Prostate gland (tissue), 2 donors: ENCODE results near the gene NFE2L3.

Source experiments
- CTCF ChIP-seq, 4 experiments: fragments of 200-600 bp in 2 of 4; fragments of 450-650 bp in 2 of 4; sonication (generic) in 2 of 4; IDR thresholded peaks; 1 replicate in 3 of 4; 2 replicates in 1 of 4; pipeline ENCODE4 v1.5.1; 2016 to 2019; ENCODE audit warnings: antibody characterized with exemption in 4 of 4, mild to moderate bottlenecking in 2 of 4, moderate library complexity in 2 of 4
- POLR2A ChIP-seq: fragments of 450-650 bp; IDR thresholded peaks from one replicate; pipeline ENCODE4 v1.6.1; 2016; ENCODE audit warnings: antibody characterized with exemption, mild to moderate bottlenecking
- POLR2AphosphoS5 ChIP-seq: sonication (generic); formaldehyde crosslinking; IDR thresholded peaks from one replicate; pipeline ENCODE4 v1.6.1; 2017; ENCODE audit warnings: antibody characterized with exemption

DNA sequence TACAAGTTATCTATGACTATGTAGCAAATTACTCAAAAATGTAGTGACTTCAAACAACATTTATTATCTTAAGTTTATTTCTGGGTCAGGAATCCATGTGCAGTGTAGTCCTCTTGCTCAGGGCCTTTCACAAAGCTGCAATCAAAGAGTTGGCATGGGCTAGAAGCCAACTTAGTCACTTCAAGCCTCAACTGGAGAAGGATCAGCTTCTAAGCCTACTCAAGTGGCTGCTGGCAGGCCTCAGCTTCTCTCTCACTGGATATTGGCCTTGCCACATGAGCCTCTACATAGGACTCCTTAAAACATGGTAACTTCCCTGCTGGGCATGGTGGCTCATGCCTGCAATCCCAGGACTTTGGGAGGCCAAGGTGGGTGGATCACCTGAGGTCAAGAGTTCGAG, 5.0 kb upstream of the NFE2L3 start:
- no peak for TF ChIP-seq CTCF (IDR thresholded peaks at IDR 0.05)
- no peak for TF ChIP-seq POLR2A
- TF ChIP-seq POLR2AphosphoS5 = no peak
